NCI-H510A treated with DMSO at 0.1 percent for 48 hours (cell line): Measurements from ENCODE around the gene L3MBTL4.

ENCODE experiments used
- DNase-seq: peaks from one replicate; lab custom pipeline; 2025; lab: John Stamatoyannopoulos, UW

Gene L3MBTL4

GRCh38 chr18:6363216-6363615 lies 51.5 kb downstream of the L3MBTL4 start:
- no peak for DNase-seq

GRCh38 chr18:6362559-6363129 lies 52.1 kb downstream of the L3MBTL4 start:
- DNase-seq: no peak

GRCh38 chr18:6357668-6358067 lies 57.0 kb downstream of the L3MBTL4 start:
- no peak for DNase-seq

GRCh38 chr18:6355789-6356589 lies 58.7 kb downstream of the L3MBTL4 start:
- no peak for DNase-seq

- peak; percentile 64 for DNase-seq
Observed at GRCh38 chr18:6352275-6352674, 62.4 kb downstream of the L3MBTL4 start.

GRCh38 chr18:6342990-6343389 lies 71.7 kb downstream of the L3MBTL4 start:
- DNase-seq: no peak

GRCh38 chr18:6341709-6342108 lies 73.0 kb downstream of the L3MBTL4 start:
- DNase-seq: no peak

- no peak for DNase-seq
Observed at GRCh38 chr18:6341303-6341702, 73.4 kb downstream of the L3MBTL4 start.

GRCh38 chr18:6340121-6340520 lies 74.6 kb downstream of the L3MBTL4 start:
- DNase-seq: no peak

GRCh38 chr18:6336239-6336638 lies 78.5 kb downstream of the L3MBTL4 start:
- DNase-seq: no peak

- DNase-seq: no peak
Observed at GRCh38 chr18:6333981-6334380, 80.7 kb downstream of the L3MBTL4 start.

- DNase-seq: no peak
Observed at GRCh38 chr18:6331872-6332271, 82.8 kb downstream of the L3MBTL4 start.

- DNase-seq: no peak
Observed at GRCh38 chr18:6330786-6331185, 83.9 kb downstream of the L3MBTL4 start.

GRCh38 chr18:6328621-6329010 lies 86.1 kb downstream of the L3MBTL4 start:
- no peak for DNase-seq

GRCh38 chr18:6327895-6328620 lies 86.7 kb downstream of the L3MBTL4 start:
- DNase-seq: no peak

GRCh38 chr18:6327485-6327884 lies 87.2 kb downstream of the L3MBTL4 start:
- no peak for DNase-seq

GRCh38 chr18:6326566-6326965 lies 88.1 kb downstream of the L3MBTL4 start:
- DNase-seq: no peak

- no peak for DNase-seq
Observed at GRCh38 chr18:6323319-6323889, 91.3 kb downstream of the L3MBTL4 start.

- DNase-seq: no peak
Observed at GRCh38 chr18:6315517-6316331, 99.0 kb downstream of the L3MBTL4 start.

- no peak for DNase-seq
Observed at GRCh38 chr18:6313415-6313814, 101.3 kb downstream of the L3MBTL4 start.

GRCh38 chr18:6311456-6312215 lies 103.1 kb downstream of the L3MBTL4 start:
- DNase-seq: no peak
